Fibroblast of skin of abdomen (primary cell): ENCODE data around the gene RNPEP.
"Not testable (repeated sequence)": the region's sequence is repeated elsewhere in the genome, so short reads cannot be mapped to it uniquely, and the experiment has no call there.

Source experiments
- DNase-seq: peaks from one replicate; pipeline ENCODE4 v3.0.0-alpha.2; 2013

Gene RNPEP

DNA sequence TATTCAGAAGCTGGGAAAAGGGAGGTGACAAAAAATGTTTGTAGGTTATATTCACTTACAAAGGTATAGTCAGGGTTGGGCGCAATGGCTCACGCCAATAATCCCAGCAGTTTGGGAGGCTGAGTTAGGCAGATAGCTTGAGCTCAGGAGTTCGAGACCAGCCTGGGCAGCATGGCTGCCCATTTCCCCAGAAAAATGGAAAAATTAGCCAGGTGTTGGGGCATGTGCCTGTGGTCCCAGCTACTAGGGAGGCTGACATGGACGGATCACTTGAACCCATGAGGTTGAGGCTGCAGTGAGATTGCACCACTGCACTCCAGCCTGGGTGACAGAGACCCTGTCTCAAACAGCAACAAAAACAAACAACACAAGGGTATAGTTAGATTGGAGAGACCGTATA lies 24.1 kb upstream of the RNPEP start:
- DNase-seq = no peak

- not testable (repeated sequence) for DNase-seq
Measured at GRCh38 chr1:201962382-201962781, 20.1 kb upstream of the RNPEP start.

DNA sequence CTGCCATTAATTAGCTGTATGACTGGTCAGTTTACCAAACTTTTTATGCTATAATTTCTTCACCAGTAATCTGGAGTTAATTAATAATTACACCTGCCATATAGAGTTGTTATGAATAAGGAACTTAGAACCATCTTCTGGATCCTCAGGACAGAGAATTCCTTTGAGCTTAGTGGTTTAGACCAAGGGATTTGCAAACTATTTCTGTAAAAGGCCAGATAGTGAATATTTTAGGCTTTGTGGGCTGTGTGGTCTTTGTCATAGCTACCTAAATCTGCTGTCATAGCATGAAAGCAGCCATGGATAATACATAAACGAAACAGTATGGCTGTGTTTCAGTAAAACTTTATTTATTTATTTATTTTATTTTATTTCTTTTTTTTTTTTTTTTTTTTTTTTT lies 18.2 kb upstream of the RNPEP start:
- DNase-seq = peak; percentile 85

GRCh38 chr1:201966171-201966570 lies 16.3 kb upstream of the RNPEP start:
- DNase-seq = no peak

- no peak for DNase-seq
Measured at GRCh38 chr1:201968202-201968925, 14.1 kb upstream of the RNPEP start.

DNA sequence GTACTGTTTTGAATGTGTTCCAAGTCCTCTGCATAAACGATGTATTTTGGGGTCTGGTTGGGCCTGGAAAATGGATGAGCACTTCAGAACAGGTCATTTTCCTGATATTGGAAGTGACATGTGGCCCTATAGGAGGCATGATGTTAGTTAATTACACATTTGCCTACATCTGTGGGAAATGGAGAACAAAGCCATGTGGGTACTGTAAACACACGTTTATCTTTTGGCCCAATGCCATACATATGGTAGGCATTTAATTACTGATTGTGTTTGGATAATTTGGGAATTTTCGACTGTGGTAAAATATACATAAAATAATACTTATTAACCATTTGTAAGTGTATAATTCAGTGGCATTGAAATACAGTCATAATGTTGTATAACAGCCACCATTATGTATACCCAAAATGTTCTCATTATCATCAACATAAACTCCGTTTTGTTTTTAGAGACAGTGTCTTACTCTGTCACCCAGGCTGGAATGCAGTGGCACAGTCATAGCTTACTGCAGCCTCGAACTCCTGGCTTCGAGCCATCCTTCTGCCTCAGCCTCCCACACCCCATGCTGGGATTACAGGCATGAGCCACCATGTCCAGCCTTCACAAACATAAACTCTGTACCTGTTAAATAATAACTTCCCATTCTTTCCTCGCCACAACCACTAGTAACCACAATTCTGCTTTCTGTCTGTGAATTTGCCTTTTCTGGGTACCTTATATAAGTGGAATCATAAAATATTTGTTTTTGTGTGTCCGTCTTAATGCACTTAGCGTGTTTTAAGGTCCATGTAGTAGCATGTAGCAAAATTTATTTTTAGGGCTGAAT lies 11.9 kb upstream of the RNPEP start:
- no peak for DNase-seq

DNA sequence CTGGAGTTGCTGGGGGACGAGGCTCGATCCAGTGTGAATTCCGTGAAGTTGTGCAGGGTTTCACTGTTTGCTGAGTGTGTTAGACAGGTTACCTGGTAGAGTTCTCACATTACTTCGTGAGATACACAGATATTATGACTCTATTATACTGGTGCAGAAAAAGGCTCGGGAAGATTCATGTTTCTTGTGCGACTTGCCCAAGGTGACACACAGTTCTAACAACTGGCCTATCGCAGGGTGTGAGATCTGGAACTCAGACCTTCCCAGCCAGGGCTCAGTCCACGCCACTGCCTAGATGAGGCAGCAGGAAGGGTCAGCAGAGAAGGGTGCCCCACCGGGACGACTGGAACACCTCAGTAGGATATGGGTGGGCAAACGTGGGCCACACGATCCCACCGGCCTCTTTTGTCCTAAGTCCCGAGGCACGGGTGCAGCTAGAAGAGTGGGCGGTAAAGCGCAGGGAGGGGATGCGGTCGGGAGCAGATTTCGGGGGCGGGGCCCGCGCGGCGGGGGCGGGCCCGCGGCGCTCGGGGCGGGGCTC lies 296 bp upstream of the RNPEP start:
- no peak for DNase-seq

DNA sequence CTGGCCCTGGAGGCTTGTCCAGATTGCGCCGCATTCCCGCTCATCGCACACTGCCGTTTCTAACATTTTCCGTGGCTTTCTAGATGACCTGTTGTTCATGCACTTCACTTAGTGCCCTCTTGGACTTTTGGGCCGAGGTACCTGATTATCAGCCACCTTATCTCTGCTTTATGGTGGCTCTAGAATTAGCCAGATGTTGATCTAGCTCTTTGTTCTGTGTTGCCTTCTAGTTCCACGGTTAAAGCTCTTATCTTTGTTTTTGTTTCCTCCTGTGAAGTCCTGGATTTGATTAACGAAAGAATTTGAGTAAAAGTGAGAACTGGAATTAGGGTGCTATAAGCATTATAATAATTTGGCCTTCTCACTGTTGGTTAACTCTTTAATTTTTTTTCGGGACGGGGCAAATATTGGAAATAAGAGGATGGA lies 945 bp downstream of the RNPEP start:
- no peak for DNase-seq

DNA sequence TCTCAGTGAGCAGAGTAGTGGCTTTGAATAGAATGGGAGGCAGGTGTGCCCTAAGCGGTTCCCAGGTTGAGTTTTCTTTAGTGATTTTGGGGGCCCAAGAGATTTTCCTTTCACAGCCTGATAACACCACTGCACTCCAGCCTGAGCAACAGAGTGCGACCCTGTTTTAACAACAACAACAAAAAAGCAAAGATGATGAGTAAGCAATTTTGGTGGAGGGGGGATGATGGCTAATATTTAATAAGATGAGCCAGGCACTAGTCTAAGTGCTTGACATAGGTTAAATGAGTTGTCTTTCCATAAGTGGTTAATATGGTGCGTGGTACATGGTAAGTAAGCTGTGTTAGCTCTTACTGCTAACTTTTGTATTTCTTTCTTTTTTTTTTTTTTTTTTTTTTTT lies 2.0 kb downstream of the RNPEP start:
- DNase-seq = no peak

GRCh38 chr1:201985355-201985754 lies 2.9 kb downstream of the RNPEP start:
- DNase-seq = no peak

GRCh38 chr1:201988601-201989000 lies 6.2 kb downstream of the RNPEP start:
- no peak for DNase-seq

DNA sequence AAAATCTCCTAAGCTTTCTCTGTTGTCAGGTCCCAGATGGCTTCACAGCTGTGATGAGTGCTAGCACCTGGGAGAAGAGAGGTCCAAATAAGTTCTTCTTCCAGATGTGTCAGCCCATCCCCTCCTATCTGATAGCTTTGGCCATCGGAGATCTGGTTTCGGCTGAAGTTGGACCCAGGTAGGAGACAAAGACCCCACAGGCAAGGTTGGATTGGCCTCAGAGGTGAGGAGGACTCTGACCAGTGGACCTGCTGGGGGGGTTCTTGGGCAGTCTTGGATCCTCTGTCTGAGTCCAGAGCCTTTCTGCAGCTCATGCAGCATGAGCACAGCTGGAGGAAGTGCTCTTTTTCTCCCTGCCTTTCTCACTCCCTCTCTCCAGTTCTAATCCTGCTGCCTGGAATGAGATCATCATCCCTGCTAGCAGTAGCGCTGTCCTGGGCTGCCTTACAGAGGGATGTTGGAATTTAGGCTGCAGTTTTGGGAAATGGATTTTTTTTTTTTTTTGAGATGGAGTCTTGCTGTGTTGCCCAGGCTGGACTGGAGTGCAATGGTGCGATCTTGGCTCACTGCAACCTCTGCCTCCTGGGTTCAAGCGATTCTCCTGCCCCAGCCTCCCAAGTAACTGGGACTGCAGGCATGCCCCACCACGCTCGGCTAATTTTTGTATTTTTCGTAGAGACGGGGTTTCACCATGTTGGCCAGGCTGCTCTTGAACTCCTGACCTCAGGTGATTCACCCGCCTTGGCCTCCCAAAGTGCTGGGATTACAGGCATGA lies 7.1 kb downstream of the RNPEP start:
- no peak for DNase-seq

GRCh38 chr1:201990427-201990826 lies 8.0 kb downstream of the RNPEP start:
- DNase-seq = no peak

DNA sequence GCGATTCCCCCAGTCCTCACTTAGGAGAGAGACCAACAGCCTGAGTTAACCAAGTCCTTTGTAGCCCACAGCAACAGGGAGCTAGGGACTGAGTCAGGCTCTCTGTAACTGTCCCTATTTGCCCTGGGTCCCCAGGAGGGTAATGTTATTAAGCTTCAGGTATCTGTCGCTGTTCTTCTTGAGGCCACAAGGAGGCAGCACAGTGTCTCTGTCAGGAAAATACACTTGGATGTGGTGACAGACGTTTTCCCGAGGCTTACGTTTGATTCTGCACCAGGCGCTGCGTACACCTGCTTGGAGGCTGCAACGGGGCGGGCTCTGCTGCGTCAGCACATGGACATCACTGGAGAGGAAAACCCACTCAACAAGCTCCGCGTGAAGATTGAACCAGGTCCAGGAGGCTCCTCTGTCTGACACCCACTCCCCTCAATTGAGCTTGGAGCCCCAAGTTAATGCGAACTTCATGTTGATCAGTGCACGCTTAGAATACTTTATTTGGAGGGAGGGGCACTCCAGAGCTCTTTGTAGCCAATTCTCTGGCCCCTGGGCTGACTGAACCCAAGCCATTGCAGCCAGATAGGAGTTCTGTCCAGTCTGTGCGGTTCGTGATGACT lies 17.3 kb downstream of the RNPEP start:
- DNase-seq = peak; percentile 27

DNA sequence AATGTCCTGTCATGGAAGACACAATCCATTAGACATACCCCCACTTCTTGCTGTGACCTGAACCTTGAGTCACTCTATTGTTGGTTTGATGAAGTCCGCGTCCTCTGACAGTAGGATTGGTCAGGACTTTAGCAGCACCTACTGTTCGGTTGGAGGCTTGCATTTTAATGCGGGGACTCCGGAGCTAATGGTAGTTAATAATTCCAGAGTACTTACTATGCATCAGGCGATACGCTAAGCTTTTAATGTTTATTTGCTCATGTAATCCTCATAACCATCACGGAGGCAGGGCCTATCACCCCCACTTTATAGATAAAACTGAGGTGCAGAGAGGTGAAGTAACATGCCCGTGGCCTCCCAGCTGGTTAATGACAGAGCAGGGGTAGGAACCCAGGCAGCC lies 20.1 kb downstream of the RNPEP start:
- no peak for DNase-seq

- DNase-seq = no peak
Measured at GRCh38 chr1:202004711-202005110, 22.3 kb downstream of the RNPEP start.

- DNase-seq = no peak
Measured at GRCh38 chr1:202005958-202006357, 23.5 kb downstream of the RNPEP start.

GRCh38 chr1:202007304-202007703 lies 24.9 kb downstream of the RNPEP start:
- DNase-seq = no peak

DNA sequence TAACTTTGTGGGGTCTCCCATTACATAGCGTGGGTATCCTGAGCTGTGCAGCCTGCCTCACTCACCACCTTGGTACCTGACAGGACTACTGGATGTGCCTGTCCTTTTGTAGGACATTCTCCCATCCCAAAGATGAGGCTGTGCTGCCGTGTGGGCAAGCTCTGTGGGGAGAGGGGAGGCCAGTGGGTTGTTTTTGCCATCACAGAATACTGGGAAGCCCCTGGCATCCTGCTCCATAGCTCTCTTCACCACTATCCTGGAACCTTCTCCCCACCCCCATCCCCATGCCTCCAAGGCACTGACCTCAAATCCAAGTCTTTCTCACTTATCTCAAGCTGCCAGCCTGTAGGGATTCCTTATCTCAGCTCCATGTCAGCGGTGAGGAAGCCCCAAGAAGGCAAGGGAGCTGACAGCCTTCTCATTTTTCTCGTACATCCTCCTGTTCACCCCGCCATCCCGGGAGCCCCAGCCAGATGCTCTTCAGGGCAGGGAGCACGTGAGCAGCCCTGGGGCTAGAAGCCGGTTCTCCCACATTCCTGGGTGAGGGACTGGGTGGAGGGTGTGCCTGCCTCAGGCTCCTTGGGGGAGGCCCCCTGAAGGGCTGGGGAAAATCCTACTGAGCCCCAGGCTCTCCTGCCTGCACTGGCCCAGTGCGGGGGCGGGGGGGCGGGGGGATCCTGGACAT lies 25.5 kb downstream of the RNPEP start:
- DNase-seq = no peak

DNA sequence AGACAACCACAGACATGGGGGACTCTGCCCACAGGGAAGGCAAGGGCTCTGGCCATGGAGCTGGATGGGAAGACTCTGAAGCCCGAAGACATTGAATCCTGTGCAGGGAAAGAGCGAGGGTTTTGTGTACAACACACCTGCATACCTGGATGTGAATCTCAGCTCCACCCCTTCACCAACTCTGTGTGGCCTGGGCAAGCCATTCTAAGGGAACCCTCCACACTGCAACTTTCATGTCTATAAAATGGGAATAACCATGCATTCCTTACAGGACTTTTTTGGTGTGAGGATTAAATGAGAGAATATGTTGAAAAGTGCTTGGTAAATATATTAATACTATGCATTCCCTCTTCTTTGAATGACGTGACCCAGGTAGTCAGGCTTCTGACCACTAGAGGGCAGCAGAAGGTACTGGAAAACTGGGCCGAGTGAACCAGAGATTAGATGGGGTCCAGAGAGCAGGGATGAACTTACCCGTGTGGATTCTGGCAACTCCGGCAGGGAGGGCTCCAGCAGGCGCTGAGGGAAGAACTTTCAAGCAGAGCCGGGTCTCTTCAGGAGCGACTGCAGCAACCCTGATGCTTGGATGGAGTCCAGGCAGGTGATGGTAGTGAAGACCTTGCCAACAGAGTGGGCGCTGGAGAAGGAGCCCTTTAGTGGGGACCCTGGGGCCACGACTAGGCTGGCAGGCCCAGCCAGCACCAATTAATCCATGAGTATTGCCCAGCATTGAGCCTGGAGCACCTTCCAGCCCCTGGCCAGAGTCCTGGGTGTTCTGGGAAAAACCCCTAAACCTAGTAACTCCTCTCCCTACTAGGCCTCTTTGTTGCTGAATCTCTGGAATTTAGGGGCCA lies 27.1 kb downstream of the RNPEP start:
- peak; percentile 70 for DNase-seq
